OCI-LY7 (cell line): ENCODE results near the gene ARHGEF11. TPM values are rescaled to one million over a fixed set of nuclear protein-coding genes. Genes with fewer than 3 reads are reported as not detected.

Experiments
- BruUV-seq: library from RNA; stranded (reverse); fragments of 400-500 nt; replicated peaks from 2 replicates; lab custom pipeline; 2021; lab: Mats Ljungman, UMichigan
- CTCF ChIA-PET: fragments of 300-600 bp; sonication (Branson Sonifier 250); formaldehyde crosslinking; loops from one replicate; lab custom pipeline; 2022; ENCODE audit warnings: antibody characterized with exemption; ENCODE audit not compliant: unreplicated experiment; lab: Charles Lee
- POLR2A ChIA-PET: fragments of 300-600 bp; sonication (Branson Sonifier 250); formaldehyde crosslinking; loops from one replicate; lab custom pipeline; 2022; ENCODE audit warnings: antibody characterized with exemption; lab: Charles Lee
- DNase-seq: peaks from one replicate; pipeline ENCODE4 v3.0.0-alpha.2; 2015; ENCODE audit warnings: low spot score
- H2AFZ ChIP-seq: fragments of 200-600 bp; sonication (generic), shearing (Covaris generic); 2 replicates; pipeline ENCODE4 v1.6.1; 2014; ENCODE audit warnings: mild to moderate bottlenecking, antibody characterized with exemption, low read length, moderate library complexity
- H3K27ac ChIP-seq: fragments of 200-600 bp; sonication (generic); 2 replicates; pipeline ENCODE4 v1.5.1; 2014; ENCODE audit warnings: mixed run types, low read depth, mild to moderate bottlenecking, moderate library complexity, low read length, inconsistent platforms; ENCODE audit not compliant: poor library complexity, severe bottlenecking
- H3K36me3 ChIP-seq: fragments of 200-600 bp; sonication (generic); 2 replicates; pipeline ENCODE4 v1.6.1; 2014; ENCODE audit warnings: mild to moderate bottlenecking, antibody characterized with exemption, low read length, moderate library complexity, mixed read lengths; ENCODE audit not compliant: insufficient read depth
- H3K4me1 ChIP-seq: fragments of 200-600 bp; sonication (generic); 2 replicates; pipeline ENCODE4 v1.5.1; 2014; ENCODE audit warnings: mild to moderate bottlenecking, low read length; ENCODE audit not compliant: insufficient read depth, poor library complexity, severe bottlenecking
- H3K4me2 ChIP-seq: fragments of 200-600 bp; sonication (generic); 2 replicates; pipeline ENCODE4 v1.6.1; 2014; ENCODE audit warnings: mild to moderate bottlenecking, low read length
- H3K4me3 ChIP-seq: fragments of 200-600 bp; sonication (generic); 2 replicates; pipeline ENCODE4 v1.5.1; 2014; ENCODE audit warnings: mild to moderate bottlenecking, low read depth, low read length; ENCODE audit not compliant: poor library complexity, severe bottlenecking
- H3K79me2 ChIP-seq: fragments of 200-600 bp; sonication (generic); 2 replicates; pipeline ENCODE4 v1.6.1; 2016; ENCODE audit warnings: low read depth, mild to moderate bottlenecking, low read length, moderate library complexity, mixed read lengths; ENCODE audit not compliant: insufficient read depth
- H3K9me2 ChIP-seq: fragments of 200-600 bp; sonication (generic); 2 replicates; pipeline ENCODE4 v1.6.1; 2016; ENCODE audit warnings: mild to moderate bottlenecking, low read length, mixed read lengths; ENCODE audit not compliant: insufficient read depth
- H3K9me3 ChIP-seq: fragments of 200-600 bp; sonication (generic); 2 replicates; pipeline ENCODE4 v1.6.1; 2014; ENCODE audit warnings: mild to moderate bottlenecking, mixed run types, low read length, mixed read lengths
- H4K20me1 ChIP-seq: fragments of 200-600 bp; sonication (generic); 2 replicates; pipeline ENCODE4 v1.6.1; 2014; ENCODE audit warnings: mild to moderate bottlenecking, antibody characterized with exemption, low read length, moderate library complexity, mixed read lengths; ENCODE audit not compliant: insufficient read depth
- EZH2phosphoT487 ChIP-seq: fragments of 200-600 bp; sonication (generic); IDR thresholded peaks from 2 replicates; pipeline ENCODE4 v1.6.1; 2018; ENCODE audit warnings: low read depth, borderline replicate concordance, mild to moderate bottlenecking, mixed run types, antibody characterized with exemption, low read length, moderate library complexity, mixed read lengths
- intact Hi-C: fragments of 100-400 bp; cut with micrococcal nuclease; formaldehyde crosslinking; loops from one replicate; pipeline ENCODE4 v1.10.0; 2022; ENCODE audit not compliant: unreplicated experiment
- total RNA-seq, 2 experiments: library from RNA; depleted of rRNA in 1 of 2; stranded (reverse); fragments of >200 nt in 1 of 2; shearing (Covaris generic) in 1 of 2; gene quantifications; 2 replicates each; pipeline ENCODE4 v1.2.3, GENCODE V29; 2014 to 2022
- TF ChIP-seq, protein P1 (sequence below): fragments of 200-600 bp; sonication (generic); conservative IDR thresholded peaks from 2 replicates; pipeline ENCODE4 v1.5.1; 2014; ENCODE audit warnings: mild to moderate bottlenecking, antibody characterized with exemption, low read length, moderate library complexity, mixed read lengths

Gene ARHGEF11
- total RNA-seq, 2 experiments from 2014 or later, result 1.5 to 3.4 TPM

DNA sequence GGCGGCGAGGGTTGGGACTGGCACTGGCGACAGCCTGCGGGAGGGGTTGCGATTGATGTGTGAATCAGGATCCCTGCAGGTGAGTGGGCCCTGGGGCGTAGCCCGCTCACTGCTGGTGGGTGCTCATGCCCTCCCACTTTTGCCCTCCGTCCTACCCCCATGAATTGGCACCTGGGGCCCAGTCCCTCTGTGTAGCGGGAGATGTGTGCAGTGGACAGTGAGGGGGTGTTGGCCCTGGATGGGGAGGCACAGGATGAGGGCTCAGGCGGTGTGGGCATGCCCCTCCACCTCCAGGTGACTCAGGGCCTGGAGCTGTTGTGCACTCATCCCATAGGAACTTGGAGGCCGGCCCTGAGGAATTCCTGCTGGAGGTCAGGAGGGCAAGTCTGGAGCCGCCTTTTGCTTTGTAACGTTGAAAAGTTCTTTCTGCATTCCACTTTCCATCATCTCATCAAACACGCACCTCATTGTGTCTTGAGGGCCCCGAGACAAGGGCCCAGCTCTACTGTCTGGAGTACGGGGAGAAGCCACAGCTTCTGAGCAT, 149.0 kb downstream of the ARHGEF11 start:
- H3K4me3 ChIP-seq, result no peak overlapping the region
- TF ChIP-seq, protein P1, sequence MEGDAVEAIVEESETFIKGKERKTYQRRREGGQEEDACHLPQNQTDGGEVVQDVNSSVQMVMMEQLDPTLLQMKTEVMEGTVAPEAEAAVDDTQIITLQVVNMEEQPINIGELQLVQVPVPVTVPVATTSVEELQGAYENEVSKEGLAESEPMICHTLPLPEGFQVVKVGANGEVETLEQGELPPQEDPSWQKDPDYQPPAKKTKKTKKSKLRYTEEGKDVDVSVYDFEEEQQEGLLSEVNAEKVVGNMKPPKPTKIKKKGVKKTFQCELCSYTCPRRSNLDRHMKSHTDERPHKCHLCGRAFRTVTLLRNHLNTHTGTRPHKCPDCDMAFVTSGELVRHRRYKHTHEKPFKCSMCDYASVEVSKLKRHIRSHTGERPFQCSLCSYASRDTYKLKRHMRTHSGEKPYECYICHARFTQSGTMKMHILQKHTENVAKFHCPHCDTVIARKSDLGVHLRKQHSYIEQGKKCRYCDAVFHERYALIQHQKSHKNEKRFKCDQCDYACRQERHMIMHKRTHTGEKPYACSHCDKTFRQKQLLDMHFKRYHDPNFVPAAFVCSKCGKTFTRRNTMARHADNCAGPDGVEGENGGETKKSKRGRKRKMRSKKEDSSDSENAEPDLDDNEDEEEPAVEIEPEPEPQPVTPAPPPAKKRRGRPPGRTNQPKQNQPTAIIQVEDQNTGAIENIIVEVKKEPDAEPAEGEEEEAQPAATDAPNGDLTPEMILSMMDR, result no peak
- no peak for TF ChIP-seq EZH2phosphoT487
- no peaks in the 10 kb centered on the region for H3K4me1 ChIP-seq
- H3K36me3 ChIP-seq, result no peaks in the 10 kb centered on the region
- no peak overlapping the region for H3K27ac ChIP-seq
- H4K20me1 ChIP-seq, result no peaks in the 10 kb centered on the region
- H3K9me3 ChIP-seq, result no peaks in the 10 kb centered on the region
- no peak overlapping the region for H2AFZ ChIP-seq
- BruUV-seq, result no TSS peak
- H3K4me2 ChIP-seq, result no peak overlapping the region
- POLR2A ChIA-PET, result no interaction called here
- DNase-seq, result no peak
- intact Hi-C loops, result no loop called here
- H3K79me2 ChIP-seq, result no peaks in the 10 kb centered on the region
- no peaks in the 10 kb centered on the region for H3K9me2 ChIP-seq
- CTCF ChIA-PET, result no interaction called here

DNA sequence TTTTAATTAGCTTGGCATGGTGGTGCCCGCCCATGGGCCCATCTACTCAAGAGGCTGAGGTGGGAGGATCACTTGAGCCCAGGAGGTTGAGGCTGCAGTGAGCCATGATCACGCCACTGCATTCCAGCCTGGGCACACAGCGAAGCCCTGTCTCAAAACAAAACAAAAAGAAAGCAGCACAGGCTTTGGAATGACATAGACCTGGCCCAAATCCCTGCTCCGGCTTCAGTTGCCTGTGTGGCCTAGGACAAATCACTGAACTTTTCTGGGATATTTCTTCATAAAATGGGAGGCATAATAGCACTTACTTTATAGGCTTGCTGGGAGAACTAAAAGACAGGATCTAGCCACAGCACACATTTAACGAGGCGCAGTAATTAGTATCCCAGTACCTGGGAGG, 149.6 kb downstream of the ARHGEF11 start:
- DNase-seq, result no peak
- TF ChIP-seq EZH2phosphoT487, result no peak
- TF ChIP-seq, protein P1, result no peak
- ChIA-PET POLR2A (no interaction called here), CTCF (no interaction called here)
- no TSS peak for BruUV-seq
- Histone ChIP-seq H3K36me3 (no peaks in the 10 kb centered on the region), H2AFZ (no peak overlapping the region), H3K4me3 (no peak overlapping the region), H3K4me2 (no peak overlapping the region), H3K27ac (no peak overlapping the region), H3K9me2 (no peaks in the 10 kb centered on the region), H4K20me1 (no peaks in the 10 kb centered on the region), H3K79me2 (no peaks in the 10 kb centered on the region), H3K9me3 (no peaks in the 10 kb centered on the region), H3K4me1 (no peaks in the 10 kb centered on the region)
- intact Hi-C loops, result no loop called here

DNA sequence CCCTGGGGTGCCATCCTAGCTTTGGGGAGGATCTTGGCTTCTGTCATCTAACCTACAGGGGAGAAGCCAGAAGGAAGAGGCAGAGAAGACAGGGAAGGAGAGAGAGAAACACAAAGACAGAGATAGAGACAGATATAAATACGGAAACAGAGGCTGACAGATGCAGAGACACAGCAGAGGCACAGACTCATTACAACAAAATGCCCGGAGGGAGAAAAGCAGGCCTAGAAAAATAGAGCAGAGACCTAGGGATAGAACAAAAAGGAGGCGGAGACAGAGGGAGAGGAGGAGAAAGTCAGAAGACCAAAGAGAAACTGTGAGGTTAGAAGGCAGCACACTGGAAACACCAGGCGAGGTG, 150.1 kb downstream of the ARHGEF11 start:
- no peaks in the 10 kb centered on the region for H3K4me1 ChIP-seq
- H3K9me2 ChIP-seq, result no peaks in the 10 kb centered on the region
- BruUV-seq, result no TSS peak
- ChIA-PET CTCF (no interaction called here), POLR2A (no interaction called here)
- no peak overlapping the region for H3K27ac ChIP-seq
- intact Hi-C loops, result no loop called here
- H3K79me2 ChIP-seq, result no peaks in the 10 kb centered on the region
- no peak overlapping the region for H3K4me2 ChIP-seq
- TF ChIP-seq, protein P1, result no peak
- no peak for TF ChIP-seq EZH2phosphoT487
- DNase-seq, result no peak
- no peak overlapping the region for H3K4me3 ChIP-seq
- no peaks in the 10 kb centered on the region for H3K36me3 ChIP-seq
- H4K20me1 ChIP-seq, result no peaks in the 10 kb centered on the region
- no peak overlapping the region for H2AFZ ChIP-seq
- H3K9me3 ChIP-seq, result no peaks in the 10 kb centered on the region
